Measurements from ENCODE around the gene NTSR1. TPM values are rescaled to one million over a fixed set of nuclear protein-coding genes. Genes with fewer than 3 reads are reported as not detected.

The NTSR1 gene
- total and polyA plus RNA-seq, 2 of the 13 experiments (the other 11 are each of a cell fraction or from before 2014, with no cell fraction given): 0.09 to 0.12 TPM

DNA sequence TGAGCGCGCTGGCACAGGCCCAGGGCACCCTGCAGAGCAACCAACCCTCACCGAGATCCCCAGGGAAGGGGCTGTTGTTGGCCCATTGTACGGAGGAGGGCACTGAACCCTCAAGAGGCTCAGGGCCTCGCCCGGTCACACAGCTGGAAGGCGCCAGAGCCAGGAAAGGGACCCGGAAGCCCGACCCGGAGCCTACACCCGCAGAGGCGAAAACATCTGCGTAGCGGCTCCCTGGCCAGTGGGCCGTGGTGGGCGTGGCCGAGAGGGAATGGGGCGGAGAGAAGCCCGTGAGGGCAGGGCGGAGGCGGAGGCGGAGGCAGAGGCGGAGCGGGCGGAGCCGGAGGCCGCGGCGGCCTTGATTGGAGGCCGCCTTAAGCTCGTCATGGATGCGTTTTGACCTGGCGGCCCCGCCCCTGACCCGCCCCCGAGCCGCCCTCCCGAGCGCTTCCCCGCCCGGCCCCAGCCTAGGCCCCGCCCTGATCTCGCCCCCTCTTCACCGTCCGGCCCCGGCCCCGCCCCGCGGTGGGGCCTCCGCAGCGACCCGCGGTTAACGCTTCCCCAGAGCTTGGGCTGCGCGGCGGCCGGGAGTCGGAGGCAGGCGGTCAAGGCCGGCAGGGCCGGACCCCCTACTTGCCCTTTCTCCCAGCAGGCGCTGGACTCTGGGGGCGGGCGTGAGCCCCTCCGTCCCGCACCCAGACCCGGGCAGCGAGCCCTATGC, 85.5 kb downstream of the NTSR1 start (continued):
- peak; percentile 68 for TF ChIP-seq NFYB (CRISPR knock-in tag; IDR thresholded peaks at IDR 0.05)
- peak; percentile 23 for TF ChIP-seq HNRNPK (IDR thresholded peaks at IDR 0.05; ENCODE audit: low read depth, low read length, poor library complexity, severe bottlenecking)
- TF ChIP-seq, protein P1, sequence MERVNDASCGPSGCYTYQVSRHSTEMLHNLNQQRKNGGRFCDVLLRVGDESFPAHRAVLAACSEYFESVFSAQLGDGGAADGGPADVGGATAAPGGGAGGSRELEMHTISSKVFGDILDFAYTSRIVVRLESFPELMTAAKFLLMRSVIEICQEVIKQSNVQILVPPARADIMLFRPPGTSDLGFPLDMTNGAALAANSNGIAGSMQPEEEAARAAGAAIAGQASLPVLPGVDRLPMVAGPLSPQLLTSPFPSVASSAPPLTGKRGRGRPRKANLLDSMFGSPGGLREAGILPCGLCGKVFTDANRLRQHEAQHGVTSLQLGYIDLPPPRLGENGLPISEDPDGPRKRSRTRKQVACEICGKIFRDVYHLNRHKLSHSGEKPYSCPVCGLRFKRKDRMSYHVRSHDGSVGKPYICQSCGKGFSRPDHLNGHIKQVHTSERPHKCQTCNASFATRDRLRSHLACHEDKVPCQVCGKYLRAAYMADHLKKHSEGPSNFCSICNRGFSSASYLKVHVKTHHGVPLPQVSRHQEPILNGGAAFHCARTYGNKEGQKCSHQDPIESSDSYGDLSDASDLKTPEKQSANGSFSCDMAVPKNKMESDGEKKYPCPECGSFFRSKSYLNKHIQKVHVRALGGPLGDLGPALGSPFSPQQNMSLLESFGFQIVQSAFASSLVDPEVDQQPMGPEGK (CRISPR knock-in tag; IDR thresholded peaks at IDR 0.05): peak; percentile 85
- no peak for TF ChIP-seq HNRNPUL1 (IDR thresholded peaks at IDR 0.05; ENCODE audit: low read depth, low read length)
- TF ChIP-seq, protein P2, sequence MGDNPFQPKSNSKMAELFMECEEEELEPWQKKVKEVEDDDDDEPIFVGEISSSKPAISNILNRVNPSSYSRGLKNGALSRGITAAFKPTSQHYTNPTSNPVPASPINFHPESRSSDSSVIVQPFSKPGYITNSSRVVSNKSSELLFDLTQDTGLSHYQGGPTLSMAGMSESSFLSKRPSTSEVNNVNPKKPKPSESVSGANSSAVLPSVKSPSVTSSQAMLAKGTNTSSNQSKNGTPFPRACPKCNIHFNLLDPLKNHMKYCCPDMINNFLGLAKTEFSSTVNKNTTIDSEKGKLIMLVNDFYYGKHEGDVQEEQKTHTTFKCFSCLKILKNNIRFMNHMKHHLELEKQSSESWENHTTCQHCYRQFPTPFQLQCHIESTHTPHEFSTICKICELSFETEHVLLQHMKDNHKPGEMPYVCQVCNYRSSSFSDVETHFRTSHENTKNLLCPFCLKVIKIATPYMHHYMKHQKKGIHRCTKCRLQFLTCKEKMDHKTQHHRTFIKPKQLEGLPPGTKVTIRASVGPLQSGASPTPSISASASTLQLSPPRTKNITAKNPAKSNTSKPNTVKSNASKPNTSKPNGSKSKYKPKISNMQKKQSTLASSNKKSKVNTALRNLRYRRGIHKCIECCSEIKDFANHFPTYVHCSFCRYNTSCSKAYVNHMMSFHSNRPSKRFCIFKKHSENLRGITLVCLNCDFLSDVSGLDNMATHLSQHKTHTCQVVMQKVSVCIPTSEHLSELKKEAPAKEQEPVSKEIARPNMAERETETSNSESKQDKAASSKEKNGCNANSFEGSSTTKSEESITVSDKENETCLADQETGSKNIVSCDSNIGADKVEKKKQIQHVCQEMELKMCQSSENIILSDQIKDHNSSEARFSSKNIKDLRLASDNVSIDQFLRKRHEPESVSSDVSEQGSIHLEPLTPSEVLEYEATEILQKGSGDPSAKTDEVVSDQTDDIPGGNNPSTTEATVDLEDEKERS (CRISPR knock-in tag; IDR thresholded peaks at IDR 0.05): peak; percentile 48; the same call in 1 of the 2 replicates
- TF ChIP-seq NFRKB (IDR thresholded peaks at IDR 0.05): no peak
- TF ChIP-seq SALL1 (CRISPR knock-in tag; IDR thresholded peaks at IDR 0.05): peak; percentile 47
- TF ChIP-seq ZBTB3 (CRISPR knock-in tag; IDR thresholded peaks at IDR 0.05; ENCODE audit: borderline replicate concordance, low read depth): 0 out of 2 replicates have a peak, but pooled peaks have one; percentile 58
- TF ChIP-seq MTA1 (CRISPR knock-in tag; IDR thresholded peaks at IDR 0.05; ENCODE audit: borderline replicate concordance): 0 out of 2 replicates have a peak, but pooled peaks have one; percentile 61
- TF ChIP-seq POLR2A (IDR thresholded peaks at IDR 0.05; ENCODE audit: insufficient read depth in 1 of 2, low read depth in 2 of 2, low read length in 2 of 2): peak in 1 of 2 experiments; percentile 79; a peak in 2 of 4 replicates
- TF ChIP-seq PRPF4 (IDR thresholded peaks at IDR 0.05; ENCODE audit: low read depth, low read length, poor library complexity, severe bottlenecking): no peak
- no peak for TF ChIP-seq SOX6 (IDR thresholded peaks at IDR 0.05)
- TF ChIP-seq SOX6 (CRISPR knock-in tag; IDR thresholded peaks at IDR 0.05): peak; percentile 50
- TF ChIP-seq ZNF10 (CRISPR knock-in tag; IDR thresholded peaks at IDR 0.05; ENCODE audit: borderline replicate concordance, low read depth): no peak
- TF ChIP-seq CREM (IDR thresholded peaks at IDR 0.05): no peak; the same call in 1 of the 2 replicates
- 0 out of 2 replicates have a peak, but pooled peaks have one; percentile 8 for TF ChIP-seq CREM (CRISPR knock-in tag; IDR thresholded peaks at IDR 0.05)
- TF ChIP-seq ZNF343 (CRISPR knock-in tag; IDR thresholded peaks at IDR 0.05): peak; percentile 92
- TF ChIP-seq NRL (CRISPR knock-in tag; IDR thresholded peaks at IDR 0.05; ENCODE audit: borderline replicate concordance): 0 out of 2 replicates have a peak, but pooled peaks have one; percentile 31
- TF ChIP-seq PHF8 (CRISPR knock-in tag; IDR thresholded peaks at IDR 0.05): peak; percentile 76
- peak; percentile 31; the same call in 1 of the 2 replicates for TF ChIP-seq FOXA3 (CRISPR knock-in tag; IDR thresholded peaks at IDR 0.05)
- TF ChIP-seq, protein P3, sequence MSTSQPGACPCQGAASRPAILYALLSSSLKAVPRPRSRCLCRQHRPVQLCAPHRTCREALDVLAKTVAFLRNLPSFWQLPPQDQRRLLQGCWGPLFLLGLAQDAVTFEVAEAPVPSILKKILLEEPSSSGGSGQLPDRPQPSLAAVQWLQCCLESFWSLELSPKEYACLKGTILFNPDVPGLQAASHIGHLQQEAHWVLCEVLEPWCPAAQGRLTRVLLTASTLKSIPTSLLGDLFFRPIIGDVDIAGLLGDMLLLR (CRISPR knock-in tag; IDR thresholded peaks at IDR 0.05): peak; percentile 43; the same call in 1 of the 2 replicates
- TF ChIP-seq, protein P4, sequence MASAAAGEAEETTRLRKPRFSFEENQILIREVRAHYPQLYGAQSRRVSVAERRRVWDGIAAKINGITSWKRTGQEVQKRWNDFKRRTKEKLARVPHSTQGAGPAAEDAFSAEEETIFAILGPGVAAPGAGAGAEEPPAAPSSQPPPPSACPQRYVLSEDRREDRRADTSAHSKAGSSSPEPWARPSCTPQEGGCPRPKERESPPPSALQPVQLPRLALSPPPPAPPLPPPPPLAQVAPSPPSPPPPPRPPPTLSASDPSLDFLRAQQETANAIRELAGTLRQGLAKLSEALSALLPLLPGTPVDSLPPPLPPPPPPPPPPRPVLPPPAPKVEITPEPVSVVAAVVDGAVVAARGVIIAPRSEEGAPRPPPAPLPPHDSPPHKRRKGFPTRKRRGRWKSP (CRISPR knock-in tag; IDR thresholded peaks at IDR 0.05): peak; percentile 89
- TF ChIP-seq ZNF331 (CRISPR knock-in tag; IDR thresholded peaks at IDR 0.05): peak; percentile 49; the same call in 1 of the 2 replicates
- TF ChIP-seq ZMAT3 (CRISPR knock-in tag; conservative IDR thresholded peaks at IDR 0.05): peak; percentile 49; the same call in 1 of the 2 replicates
